Transverse colon (tissue), 4 donors: ENCODE data around the gene TRAF5. TPM values are rescaled to one million over a fixed set of nuclear protein-coding genes. Genes with fewer than 3 reads are reported as not detected.

ENCODE experiments used
- DNase-seq: peaks from one replicate; pipeline ENCODE4 v3.0.0-alpha.2; 2019
- H3K27ac ChIP-seq, 4 donors: fragments of 200-600 bp; sonication (generic); 2 replicates each; pipeline ENCODE4 v1.5.1; 2016 to 2018; ENCODE audit warnings: inconsistent platforms in 4 of 4
- H3K27me3 ChIP-seq: fragments of 200-600 bp; sonication (generic); 2 replicates; pipeline ENCODE4 v1.5.1; 2017; ENCODE audit warnings: inconsistent platforms
- H3K36me3 ChIP-seq, 4 donors: fragments of 200-600 bp; sonication (generic); 2 replicates each; pipeline ENCODE4 v1.5.1; 2017 to 2019; ENCODE audit warnings: inconsistent platforms in 4 of 4
- H3K4me1 ChIP-seq, 4 donors: fragments of 200-600 bp; sonication (generic); 2 replicates each; pipeline ENCODE4 v1.5.1; 2017 to 2020; ENCODE audit warnings: inconsistent platforms in 4 of 4
- H3K4me3 ChIP-seq, 4 donors: fragments of 200-600 bp; sonication (generic); 1 replicate in 1 of 4; 2 replicates in 3 of 4; pipeline versions ENCODE4 v1.5.1 to v1.6.1; 2017 to 2019; ENCODE audit warnings: inconsistent platforms in 4 of 4
- H3K9me3 ChIP-seq, 2 donors: fragments of 200-600 bp; sonication (generic); 2 replicates each; pipeline ENCODE4 v1.5.1; 2017 to 2019; ENCODE audit warnings: inconsistent platforms in 2 of 2
- CTCF ChIP-seq, 5 experiments: fragments of 200-600 bp in 3 of 5; fragments of 450-650 bp in 2 of 5; sonication (generic) in 3 of 5; IDR thresholded peaks; 1 replicate in 2 of 5; 2 replicates in 3 of 5; pipeline ENCODE4 v1.5.1; 2016 to 2017; ENCODE audit warnings: antibody characterized with exemption in 5 of 5, inconsistent platforms in 3 of 5, mild to moderate bottlenecking in 2 of 5, moderate library complexity in 1 of 5
- EP300 ChIP-seq: sonication (generic); formaldehyde crosslinking; IDR thresholded peaks from one replicate; pipeline ENCODE4 v1.6.1; 2017; ENCODE audit warnings: antibody characterized with exemption, low read depth
- POLR2A ChIP-seq: fragments of 450-650 bp; IDR thresholded peaks from one replicate; pipeline ENCODE4 v1.6.1; 2016; ENCODE audit warnings: antibody characterized with exemption, mild to moderate bottlenecking, moderate library complexity
- POLR2AphosphoS5 ChIP-seq, 3 donors: sonication (generic); formaldehyde crosslinking; IDR thresholded peaks; one replicate each; pipeline ENCODE4 v1.6.1; 2016; ENCODE audit warnings: antibody characterized with exemption in 3 of 3
- WGBS, 2 donors: methylation state at CpG; one replicate each; pipeline ENCODE4 v1.1.5; 2018; ENCODE audit warnings: low coverage in 1 of 2; 5-methylcytosine and 5-hydroxymethylcytosine counted together
- in situ Hi-C, 4 donors: fragments of 200-750 bp; cut with MboI; loops; one replicate each; pipeline versions ENCODE4 v1.15.0 to v1.15.1; 2017; ENCODE audit warnings: low sequenced_read_pairs in 3 of 4, low pct_ligation_motif_present in 1 of 4, low pct_unique_long_range_greater_than_20kb in 1 of 4
- intact Hi-C: fragments of 100-400 bp; cut with DNase I; formaldehyde crosslinking; loops from one replicate; pipeline ENCODE4 v1.15.1; 2023; ENCODE audit warnings: low total_unique reads
- total RNA-seq, 4 donors: library from RNA; depleted of rRNA; stranded (reverse); fragments of >200 nt; gene quantifications; one replicate each; pipeline ENCODE4 v1.1.0, GENCODE V29; 2016

TRAF5 gene
- total RNA-seq, 4 donors from 2014 or later, result 10.5 to 30.5 (median 17.0) TPM

GRCh38 chr1:211296396-211296795 is 30.2 kb upstream of the TRAF5 start:
- intact Hi-C loops (no loop called here), in situ Hi-C loops (no loop called here)
- DNase-seq, result no peak
- H3K36me3 ChIP-seq, result peaks cover 0 to 71% (median 20%) of the 10 kb centered on the region in 4 donors
- H3K27me3 ChIP-seq, result no peaks in the 10 kb centered on the region
- H3K9me3 ChIP-seq, result no peaks in the 10 kb centered on the region
- no peak overlapping the region for H3K27ac ChIP-seq
- H3K4me1 ChIP-seq, result no peaks in the 10 kb centered on the region
- no peak overlapping the region for H3K4me3 ChIP-seq
- TF ChIP-seq POLR2A (no peak), EP300 (no peak), CTCF (IDR thresholded peaks at IDR 0.05) (no peak), POLR2AphosphoS5 (IDR thresholded peaks at IDR 0.05) (no peak)

- H3K27me3 ChIP-seq, result no peaks in the 10 kb centered on the region
- intact Hi-C loops, result no loop called here
- no peak overlapping the region for H3K4me3 ChIP-seq
- H3K27ac ChIP-seq, result no peak overlapping the region
- TF ChIP-seq POLR2AphosphoS5 (IDR thresholded peaks at IDR 0.05) (no peak), POLR2A (no peak), CTCF (IDR thresholded peaks at IDR 0.05) (no peak)
- WGBS, 2 donors, result 84 to 93% methylated on average over 3 of the region's 3 CpGs
- peaks cover 0 to 35% (median 12%) of the 10 kb centered on the region in 4 donors for H3K36me3 ChIP-seq
- H3K9me3 ChIP-seq, result no peaks in the 10 kb centered on the region
- DNase-seq, result no peak
- in situ Hi-C loops, result loop anchor here in 2 of 4 donors (25.0 kb wide), 2 partner anchors 182 to 207 kb away; partner anchors contain the start of gene RD3 (in 1 of the 2)
- H3K4me1 ChIP-seq, result no peaks in the 10 kb centered on the region
These were observed 21.6 kb upstream of the TRAF5 start for GRCh38 chr1:211305044-211305443.

GRCh38 chr1:211309617-211310016 is 17.0 kb upstream of the TRAF5 start:
- no peak overlapping the region for H3K27ac ChIP-seq

GRCh38 chr1:211313392-211313791 is 13.2 kb upstream of the TRAF5 start:
- Histone ChIP-seq H3K27ac (no peak overlapping the region), H3K4me3 (no peak overlapping the region), H3K4me1 (no peaks in the 10 kb centered on the region), H3K27me3 (no peaks in the 10 kb centered on the region), H3K9me3 (no peaks in the 10 kb centered on the region), H3K36me3 (peaks cover 0 to 18% (median 7%) of the 10 kb centered on the region in 4 donors)
- TF ChIP-seq EP300 (no peak), CTCF (IDR thresholded peaks at IDR 0.05) (no peak), POLR2A (no peak), POLR2AphosphoS5 (IDR thresholded peaks at IDR 0.05) (no peak)
- WGBS, 2 donors, result 86 to 95% methylated on average over 11 of the region's 11 CpGs
- intact Hi-C loops, result no loop called here
- no peak for DNase-seq
- in situ Hi-C loops, result loop anchor here in 2 of 4 donors (25.0 kb wide), 2 partner anchors 174 to 199 kb away; partner anchors contain the start of gene RD3 (in 1 of the 2)

More at GRCh38 chr1:211309617-211310016, 17.0 kb upstream of the TRAF5 start:
- WGBS, 2 donors, result 44% methylated on average over 3 of the region's 3 CpGs; no CpG with 5 or more reads in 1 of the 2 donors
- Histone ChIP-seq H3K4me1 (no peaks in the 10 kb centered on the region), H3K9me3 (no peaks in the 10 kb centered on the region), H3K36me3 (peaks cover 0 to 26% (median 5%) of the 10 kb centered on the region in 4 donors), H3K4me3 (no peak overlapping the region), H3K27me3 (no peaks in the 10 kb centered on the region)
- DNase-seq, result no peak
- no peak for TF ChIP-seq POLR2AphosphoS5 (IDR thresholded peaks at IDR 0.05)
- TF ChIP-seq POLR2A, result no peak
- no peak for TF ChIP-seq EP300
- TF ChIP-seq CTCF (IDR thresholded peaks at IDR 0.05), result no peak
- intact Hi-C loops (loop anchor here (1.0 kb wide), 1 partner anchor 9 kb away; no protein-coding TSS in a partner anchor), in situ Hi-C loops (loop anchor here in 2 of 4 donors (25.0 kb wide), 2 partner anchors 178 to 203 kb away; partner anchors contain the start of gene RD3 (in 1 of the 2))
